Liver (tissue), 9 donors: ENCODE data around the gene BTBD6. TPM values are rescaled to one million over a fixed set of nuclear protein-coding genes. Genes with fewer than 3 reads are reported as not detected.

Source experiments
- DNase-seq: peaks from one replicate; pipeline ENCODE4 v3.0.0-alpha.2; 2017; ENCODE audit warnings: low spot score
- H3K27ac ChIP-seq, 2 donors: one replicate each; pipeline ENCODE4 v1.7.0; 2013; ENCODE audit warnings: inconsistent platforms in 2 of 2, low read length in 2 of 2, control low read depth in 1 of 2, low read depth in 1 of 2, mild to moderate bottlenecking in 1 of 2
- H3K27me3 ChIP-seq, 4 donors: one replicate each; pipeline versions ENCODE4 v1.6.1 to v1.7.0; 2013; ENCODE audit warnings: low read length in 3 of 4, inconsistent platforms in 1 of 4, mild to moderate bottlenecking in 1 of 4, moderate library complexity in 1 of 4; ENCODE audit not compliant: control insufficient read depth in 4 of 4, insufficient read depth in 4 of 4
- H3K36me3 ChIP-seq, 4 donors: one replicate each; pipeline versions ENCODE4 v1.6.1 to v1.7.0; 2013; ENCODE audit warnings: low read length in 3 of 4, mild to moderate bottlenecking in 3 of 4, low read depth in 1 of 4, moderate library complexity in 1 of 4; ENCODE audit not compliant: control insufficient read depth in 4 of 4, insufficient read depth in 3 of 4
- H3K4me1 ChIP-seq, 4 donors: one replicate each; pipeline versions ENCODE4 v1.6.1 to v1.7.0; 2013; ENCODE audit warnings: low read length in 3 of 4, mild to moderate bottlenecking in 3 of 4, moderate library complexity in 1 of 4; ENCODE audit not compliant: control insufficient read depth in 4 of 4, insufficient read depth in 4 of 4
- H3K4me3 ChIP-seq, 3 donors: one replicate each; pipeline versions ENCODE4 v1.6.1 to v1.7.0; 2013; ENCODE audit warnings: low read length in 3 of 3, control low read depth in 1 of 3, low read depth in 1 of 3, mild to moderate bottlenecking in 1 of 3
- H3K9ac ChIP-seq, 2 donors: one replicate each; pipeline ENCODE4 v1.7.0; 2013; ENCODE audit warnings: low read length in 2 of 2, mild to moderate bottlenecking in 2 of 2, moderate library complexity in 2 of 2, control low read depth in 1 of 2, low read depth in 1 of 2
- H3K9me3 ChIP-seq, 4 donors: one replicate each; pipeline versions ENCODE4 v1.6.1 to v1.7.0; 2013; ENCODE audit warnings: low read length in 3 of 4; ENCODE audit not compliant: control insufficient read depth in 4 of 4
- EGR1 ChIP-seq, 2 donors: IDR thresholded peaks; 2 replicates each; pipeline ENCODE4 v1.6.1; 2016 to 2018; ENCODE audit warnings: antibody characterized with exemption in 2 of 2, low read depth in 2 of 2
- FOXA1 ChIP-seq: IDR thresholded peaks from 2 replicates; pipeline ENCODE4 v1.6.1; 2016; ENCODE audit warnings: antibody characterized with exemption
- FOXA2 ChIP-seq: IDR thresholded peaks from 2 replicates; pipeline ENCODE4 v1.6.1; 2016; ENCODE audit warnings: antibody characterized with exemption
- GABPA ChIP-seq, 2 donors: IDR thresholded peaks in 1 of 2; conservative IDR thresholded peaks in 1 of 2; 2 replicates each; pipeline ENCODE4 v1.6.1; 2016; ENCODE audit warnings: antibody characterized with exemption in 2 of 2, mild to moderate bottlenecking in 1 of 2, moderate library complexity in 1 of 2
- HNF4A ChIP-seq, 2 donors: conservative IDR thresholded peaks; 2 replicates each; pipeline ENCODE4 v1.6.1; 2016; ENCODE audit warnings: antibody characterized with exemption in 2 of 2, mild to moderate bottlenecking in 2 of 2
- JUND ChIP-seq, 2 donors: IDR thresholded peaks; 2 replicates each; pipeline ENCODE4 v1.6.1; 2016; ENCODE audit warnings: antibody characterized with exemption in 2 of 2
- NR2F2 ChIP-seq: IDR thresholded peaks from 2 replicates; pipeline ENCODE4 v1.6.1; 2016; ENCODE audit warnings: antibody characterized with exemption
- RAD21 ChIP-seq, 2 donors: IDR thresholded peaks; 2 replicates each; pipeline ENCODE4 v1.6.1; 2016; ENCODE audit warnings: antibody characterized with exemption in 2 of 2, mild to moderate bottlenecking in 2 of 2
- RXRA ChIP-seq, 2 donors: IDR thresholded peaks; 2 replicates each; pipeline ENCODE4 v1.6.1; 2017 to 2018; ENCODE audit warnings: antibody characterized with exemption in 2 of 2, mild to moderate bottlenecking in 1 of 2
- SP1 ChIP-seq: IDR thresholded peaks from 2 replicates; pipeline ENCODE4 v1.6.1; 2018; ENCODE audit warnings: antibody characterized with exemption, mild to moderate bottlenecking
- TAF1 ChIP-seq: conservative IDR thresholded peaks from 2 replicates; pipeline ENCODE4 v1.6.1; 2016; ENCODE audit warnings: antibody characterized with exemption, mild to moderate bottlenecking
- YY1 ChIP-seq: IDR thresholded peaks from 2 replicates; pipeline ENCODE4 v1.6.1; 2016; ENCODE audit warnings: antibody characterized with exemption, mild to moderate bottlenecking
- WGBS: extraction: QIAGEN DNeasy Blood & Tissue Kit; methylation state at CpG from one replicate; pipeline ENCODE4 v1.1.7; 2013; 5-methylcytosine and 5-hydroxymethylcytosine counted together
- polyA plus RNA-seq, 2 donors: library from polyadenylated mRNA; stranded (reverse) in 1 of 2; unstranded in 1 of 2; fragments of 200-250 nt in 1 of 2; fragments of >200 nt in 1 of 2; fragmentation: Nextera tagmentation in 1 of 2; extraction: Ambion mirVana in 1 of 2; gene quantifications; one replicate each; pipeline versions ENCODE4 v1.2.1 to v1.2.3, GENCODE V29; 2013 to 2015
- total RNA-seq, 2 donors: library from RNA; depleted of rRNA; stranded (reverse); fragments of >200 nt; gene quantifications; one replicate each; pipeline ENCODE4 v1.2.3, GENCODE V29; 2014
- TF ChIP-seq, protein P1 (sequence below): IDR thresholded peaks from 2 replicates; pipeline ENCODE4 v1.6.1; 2016; ENCODE audit warnings: antibody characterized with exemption, mild to moderate bottlenecking
- TF ChIP-seq, protein P2 (sequence below): fragments of 150-350 bp; IDR thresholded peaks from 2 replicates; pipeline ENCODE4 v1.5.1; 2017; ENCODE audit warnings: improper control_type of control experiment, low read depth, low read length; ENCODE audit not compliant: missing input control
- TF ChIP-seq, protein P3 (sequence below): IDR thresholded peaks from 2 replicates; pipeline ENCODE4 v1.6.1; 2016; ENCODE audit warnings: antibody characterized with exemption
- TF ChIP-seq, protein P4 (sequence below): IDR thresholded peaks from 2 replicates; pipeline ENCODE4 v1.6.1; 2016; ENCODE audit warnings: antibody characterized with exemption
- donor health status: healthy.
- donor health status: healthy.
- donor health status: healthy.
- donor health status: healthy.
- donor health status: healthy.

BTBD6 gene
- total and polyA plus RNA-seq, 4 donors, result 5.8 to 18.1 (median 16.7) TPM

DNA sequence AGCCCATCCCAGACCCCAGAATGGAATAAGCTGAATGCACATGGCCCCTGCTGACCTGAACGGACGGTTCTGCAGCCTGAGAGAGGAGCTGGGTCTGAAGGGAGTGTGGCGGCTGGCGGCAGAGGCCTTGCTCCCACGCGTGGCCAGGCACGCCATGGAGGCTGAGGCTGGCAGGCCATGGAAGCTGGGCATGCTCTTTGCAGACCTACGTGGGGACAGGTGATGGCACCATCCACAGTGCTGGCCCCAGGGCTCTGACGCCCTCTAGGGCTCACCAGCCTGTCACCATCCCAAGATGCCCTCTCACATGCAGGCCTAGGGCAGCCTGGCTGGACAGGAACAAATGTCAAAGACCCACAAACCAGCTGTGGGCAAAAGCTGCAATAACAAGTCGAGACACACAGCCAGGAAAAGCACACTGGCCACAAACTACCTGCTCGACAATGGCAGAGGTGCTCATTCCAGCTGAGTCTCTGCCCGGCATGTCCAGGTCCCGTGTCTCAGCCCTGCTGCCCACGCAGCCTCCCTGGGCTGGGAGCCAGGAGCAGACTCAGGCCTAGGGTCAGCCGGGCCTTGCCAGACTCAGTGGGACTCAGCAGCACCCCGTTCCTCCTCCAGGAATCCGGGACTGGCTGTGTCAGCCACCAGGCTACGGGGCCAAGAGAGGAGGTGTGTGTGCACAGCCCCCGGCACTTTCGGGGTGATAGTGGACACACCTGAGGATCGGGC lies 19.7 kb downstream of the BTBD6 start:
- Histone ChIP-seq H3K27me3 (no peaks in the 10 kb centered on the region), H3K36me3 (peaks cover 0 to 6% (median 1%) of the 10 kb centered on the region in 4 donors), H3K9me3 (no peaks in the 10 kb centered on the region), H3K4me1 (no peaks in the 10 kb centered on the region), H3K9ac (no peak overlapping the region), H3K4me3 (no peak overlapping the region), H3K27ac (no peak overlapping the region)
- TF ChIP-seq, protein P1, sequence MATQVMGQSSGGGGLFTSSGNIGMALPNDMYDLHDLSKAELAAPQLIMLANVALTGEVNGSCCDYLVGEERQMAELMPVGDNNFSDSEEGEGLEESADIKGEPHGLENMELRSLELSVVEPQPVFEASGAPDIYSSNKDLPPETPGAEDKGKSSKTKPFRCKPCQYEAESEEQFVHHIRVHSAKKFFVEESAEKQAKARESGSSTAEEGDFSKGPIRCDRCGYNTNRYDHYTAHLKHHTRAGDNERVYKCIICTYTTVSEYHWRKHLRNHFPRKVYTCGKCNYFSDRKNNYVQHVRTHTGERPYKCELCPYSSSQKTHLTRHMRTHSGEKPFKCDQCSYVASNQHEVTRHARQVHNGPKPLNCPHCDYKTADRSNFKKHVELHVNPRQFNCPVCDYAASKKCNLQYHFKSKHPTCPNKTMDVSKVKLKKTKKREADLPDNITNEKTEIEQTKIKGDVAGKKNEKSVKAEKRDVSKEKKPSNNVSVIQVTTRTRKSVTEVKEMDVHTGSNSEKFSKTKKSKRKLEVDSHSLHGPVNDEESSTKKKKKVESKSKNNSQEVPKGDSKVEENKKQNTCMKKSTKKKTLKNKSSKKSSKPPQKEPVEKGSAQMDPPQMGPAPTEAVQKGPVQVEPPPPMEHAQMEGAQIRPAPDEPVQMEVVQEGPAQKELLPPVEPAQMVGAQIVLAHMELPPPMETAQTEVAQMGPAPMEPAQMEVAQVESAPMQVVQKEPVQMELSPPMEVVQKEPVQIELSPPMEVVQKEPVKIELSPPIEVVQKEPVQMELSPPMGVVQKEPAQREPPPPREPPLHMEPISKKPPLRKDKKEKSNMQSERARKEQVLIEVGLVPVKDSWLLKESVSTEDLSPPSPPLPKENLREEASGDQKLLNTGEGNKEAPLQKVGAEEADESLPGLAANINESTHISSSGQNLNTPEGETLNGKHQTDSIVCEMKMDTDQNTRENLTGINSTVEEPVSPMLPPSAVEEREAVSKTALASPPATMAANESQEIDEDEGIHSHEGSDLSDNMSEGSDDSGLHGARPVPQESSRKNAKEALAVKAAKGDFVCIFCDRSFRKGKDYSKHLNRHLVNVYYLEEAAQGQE, result no peak
- TF ChIP-seq, protein P2, sequence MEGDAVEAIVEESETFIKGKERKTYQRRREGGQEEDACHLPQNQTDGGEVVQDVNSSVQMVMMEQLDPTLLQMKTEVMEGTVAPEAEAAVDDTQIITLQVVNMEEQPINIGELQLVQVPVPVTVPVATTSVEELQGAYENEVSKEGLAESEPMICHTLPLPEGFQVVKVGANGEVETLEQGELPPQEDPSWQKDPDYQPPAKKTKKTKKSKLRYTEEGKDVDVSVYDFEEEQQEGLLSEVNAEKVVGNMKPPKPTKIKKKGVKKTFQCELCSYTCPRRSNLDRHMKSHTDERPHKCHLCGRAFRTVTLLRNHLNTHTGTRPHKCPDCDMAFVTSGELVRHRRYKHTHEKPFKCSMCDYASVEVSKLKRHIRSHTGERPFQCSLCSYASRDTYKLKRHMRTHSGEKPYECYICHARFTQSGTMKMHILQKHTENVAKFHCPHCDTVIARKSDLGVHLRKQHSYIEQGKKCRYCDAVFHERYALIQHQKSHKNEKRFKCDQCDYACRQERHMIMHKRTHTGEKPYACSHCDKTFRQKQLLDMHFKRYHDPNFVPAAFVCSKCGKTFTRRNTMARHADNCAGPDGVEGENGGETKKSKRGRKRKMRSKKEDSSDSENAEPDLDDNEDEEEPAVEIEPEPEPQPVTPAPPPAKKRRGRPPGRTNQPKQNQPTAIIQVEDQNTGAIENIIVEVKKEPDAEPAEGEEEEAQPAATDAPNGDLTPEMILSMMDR, result no peak
- no peak for TF ChIP-seq RXRA (IDR thresholded peaks at IDR 0.05)
- no peak for TF ChIP-seq RAD21 (IDR thresholded peaks at IDR 0.05)
- TF ChIP-seq EGR1 (IDR thresholded peaks at IDR 0.05; ENCODE audit: low read depth in 2 of 2), result no peak
- TF ChIP-seq SP1, result no peak
- no peak for TF ChIP-seq YY1
- TF ChIP-seq, protein P3, sequence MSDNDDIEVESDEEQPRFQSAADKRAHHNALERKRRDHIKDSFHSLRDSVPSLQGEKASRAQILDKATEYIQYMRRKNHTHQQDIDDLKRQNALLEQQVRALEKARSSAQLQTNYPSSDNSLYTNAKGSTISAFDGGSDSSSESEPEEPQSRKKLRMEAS, result no peak
- TF ChIP-seq TAF1, result no peak
- TF ChIP-seq GABPA (IDR thresholded peaks at IDR 0.05 in 1 of 2, conservative IDR thresholded peaks at IDR 0.05 in 1 of 2), result no peak
- no peak for TF ChIP-seq HNF4A (conservative IDR thresholded peaks at IDR 0.05)
- no peak for TF ChIP-seq JUND (IDR thresholded peaks at IDR 0.05)
- no peak for TF ChIP-seq FOXA2
- DNase-seq, result no peak
- WGBS, result 88% methylated on average over 21 of the region's 21 CpGs

DNA sequence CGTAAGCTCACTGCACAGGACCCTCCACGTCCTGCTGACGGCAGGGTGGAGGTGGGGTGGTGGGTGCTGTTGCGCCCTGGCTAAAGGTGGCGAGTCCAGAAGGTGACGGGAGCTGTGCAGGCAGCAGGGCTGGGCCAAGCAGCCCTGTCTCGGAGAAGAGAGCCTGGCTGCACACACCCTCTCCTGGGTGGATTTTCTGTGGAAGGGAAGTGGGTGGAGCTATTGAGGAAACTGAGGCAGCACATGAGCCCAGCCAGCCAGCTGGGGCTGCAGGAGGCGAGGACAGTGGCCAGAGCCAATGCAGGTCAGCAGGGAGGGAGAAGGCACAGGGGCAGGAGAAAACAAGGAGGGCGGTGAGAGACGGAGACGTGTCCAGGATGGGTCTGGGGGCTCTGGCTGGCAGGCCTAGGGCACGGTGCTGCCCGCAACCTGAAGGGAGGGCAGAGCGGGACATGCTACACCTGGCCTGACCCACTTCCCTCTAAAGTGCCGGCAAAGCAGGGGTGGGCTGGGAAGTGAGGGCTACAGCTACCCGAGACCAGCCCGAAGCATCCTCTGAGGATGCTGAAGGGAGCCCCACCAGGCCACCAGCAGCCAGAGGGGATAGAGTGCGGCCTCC lies 20.5 kb downstream of the BTBD6 start:
- 93% methylated on average over 18 of the region's 18 CpGs for WGBS
- no peak overlapping the region for H3K27ac ChIP-seq
- no peak overlapping the region for H3K9ac ChIP-seq
- DNase-seq, result no peak
- no peaks in the 10 kb centered on the region for H3K9me3 ChIP-seq
- H3K36me3 ChIP-seq, result peaks cover 0 to 6% (median 1%) of the 10 kb centered on the region in 4 donors
- H3K4me3 ChIP-seq, result no peak overlapping the region
- no peaks in the 10 kb centered on the region for H3K27me3 ChIP-seq
- no peaks in the 10 kb centered on the region for H3K4me1 ChIP-seq
- TF ChIP-seq FOXA1 (no peak), NR2F2 (no peak), YY1 (no peak), FOXA2 (no peak), JUND (IDR thresholded peaks at IDR 0.05) (no peak), RAD21 (IDR thresholded peaks at IDR 0.05) (no peak), GABPA (IDR thresholded peaks at IDR 0.05 in 1 of 2, conservative IDR thresholded peaks at IDR 0.05 in 1 of 2) (no peak), RXRA (IDR thresholded peaks at IDR 0.05) (no peak)
- TF ChIP-seq, protein P2, result no peak
- TF ChIP-seq, protein P1, result no peak
- TF ChIP-seq, protein P4, sequence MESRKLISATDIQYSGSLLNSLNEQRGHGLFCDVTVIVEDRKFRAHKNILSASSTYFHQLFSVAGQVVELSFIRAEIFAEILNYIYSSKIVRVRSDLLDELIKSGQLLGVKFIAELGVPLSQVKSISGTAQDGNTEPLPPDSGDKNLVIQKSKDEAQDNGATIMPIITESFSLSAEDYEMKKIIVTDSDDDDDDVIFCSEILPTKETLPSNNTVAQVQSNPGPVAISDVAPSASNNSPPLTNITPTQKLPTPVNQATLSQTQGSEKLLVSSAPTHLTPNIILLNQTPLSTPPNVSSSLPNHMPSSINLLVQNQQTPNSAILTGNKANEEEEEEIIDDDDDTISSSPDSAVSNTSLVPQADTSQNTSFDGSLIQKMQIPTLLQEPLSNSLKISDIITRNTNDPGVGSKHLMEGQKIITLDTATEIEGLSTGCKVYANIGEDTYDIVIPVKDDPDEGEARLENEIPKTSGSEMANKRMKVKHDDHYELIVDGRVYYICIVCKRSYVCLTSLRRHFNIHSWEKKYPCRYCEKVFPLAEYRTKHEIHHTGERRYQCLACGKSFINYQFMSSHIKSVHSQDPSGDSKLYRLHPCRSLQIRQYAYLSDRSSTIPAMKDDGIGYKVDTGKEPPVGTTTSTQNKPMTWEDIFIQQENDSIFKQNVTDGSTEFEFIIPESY, result no peak
